Esophagus muscularis mucosa (tissue), 4 donors: Measurements from ENCODE around the gene CAPN11. TPM values are rescaled to one million over a fixed set of nuclear protein-coding genes. Genes with fewer than 3 reads are reported as not detected.

Source experiments
- DNase-seq: peaks from one replicate; pipeline ENCODE4 v3.0.0-alpha.2; 2017; ENCODE audit errors: extremely low spot score
- H3K27ac ChIP-seq, 4 donors: fragments of 200-600 bp; sonication (generic); replicated peaks in 1 of 4; 1 replicate in 3 of 4; 2 replicates in 1 of 4; pipeline ENCODE4 v1.5.1; 2016 to 2019; ENCODE audit warnings: mild to moderate bottlenecking in 1 of 4
- H3K27me3 ChIP-seq, 4 donors: fragments of 200-600 bp; sonication (generic); one replicate each; pipeline versions ENCODE4 v1.5.1 to v1.6.0; 2016 to 2019
- H3K36me3 ChIP-seq, 4 donors: fragments of 200-600 bp; sonication (generic); one replicate each; pipeline ENCODE4 v1.5.1; 2016 to 2019
- H3K4me1 ChIP-seq, 4 donors: fragments of 200-600 bp; sonication (generic); one replicate each; pipeline ENCODE4 v1.5.1; 2016 to 2019
- H3K4me3 ChIP-seq, 4 donors: fragments of 200-600 bp; sonication (generic); 1 replicate in 2 of 4; 2 replicates in 2 of 4; pipeline ENCODE4 v1.5.1; 2016 to 2019; ENCODE audit warnings: mild to moderate bottlenecking in 4 of 4, moderate library complexity in 1 of 4
- H3K9me3 ChIP-seq, 4 donors: fragments of 200-600 bp; sonication (generic); 1 replicate in 3 of 4; 2 replicates in 1 of 4; pipeline ENCODE4 v1.5.1; 2016 to 2019
- CTCF ChIP-seq, 3 experiments: fragments of 200-600 bp in 2 of 3; fragments of 450-650 bp in 1 of 3; sonication (generic) in 2 of 3; IDR thresholded peaks; one replicate each; pipeline ENCODE4 v1.5.1; 2017 to 2019; ENCODE audit warnings: antibody characterized with exemption in 3 of 3, mild to moderate bottlenecking in 2 of 3, moderate library complexity in 1 of 3
- EP300 ChIP-seq: sonication (generic); formaldehyde crosslinking; IDR thresholded peaks from one replicate; pipeline ENCODE4 v1.6.1; 2017; ENCODE audit warnings: antibody characterized with exemption
- POLR2A ChIP-seq: fragments of 450-650 bp; IDR thresholded peaks from one replicate; pipeline ENCODE4 v1.6.1; 2017; ENCODE audit warnings: antibody characterized with exemption, moderate library complexity, mild to moderate bottlenecking, low read depth
- POLR2AphosphoS5 ChIP-seq, 2 donors: sonication (generic); formaldehyde crosslinking; IDR thresholded peaks; one replicate each; pipeline ENCODE4 v1.6.1; 2017; ENCODE audit warnings: antibody characterized with exemption in 2 of 2
- WGBS: methylation state at CpG from one replicate; pipeline ENCODE4 v1.1.5; 2018; 5-methylcytosine and 5-hydroxymethylcytosine counted together
- intact Hi-C: fragments of 100-400 bp; cut with DNase I; formaldehyde crosslinking; loops from one replicate; pipeline ENCODE4 v1.15.1; 2023
- total RNA-seq, 4 donors: library from RNA; depleted of rRNA; stranded (reverse); fragments of >200 nt; gene quantifications; one replicate each; pipeline versions ENCODE4 v1.1.0 to v1.2.1, GENCODE V29; 2016

The CAPN11 gene
- total RNA-seq, 4 donors from 2014 or later, result 0.39 to 0.83 (median 0.50) TPM; not detected in 1

DNA sequence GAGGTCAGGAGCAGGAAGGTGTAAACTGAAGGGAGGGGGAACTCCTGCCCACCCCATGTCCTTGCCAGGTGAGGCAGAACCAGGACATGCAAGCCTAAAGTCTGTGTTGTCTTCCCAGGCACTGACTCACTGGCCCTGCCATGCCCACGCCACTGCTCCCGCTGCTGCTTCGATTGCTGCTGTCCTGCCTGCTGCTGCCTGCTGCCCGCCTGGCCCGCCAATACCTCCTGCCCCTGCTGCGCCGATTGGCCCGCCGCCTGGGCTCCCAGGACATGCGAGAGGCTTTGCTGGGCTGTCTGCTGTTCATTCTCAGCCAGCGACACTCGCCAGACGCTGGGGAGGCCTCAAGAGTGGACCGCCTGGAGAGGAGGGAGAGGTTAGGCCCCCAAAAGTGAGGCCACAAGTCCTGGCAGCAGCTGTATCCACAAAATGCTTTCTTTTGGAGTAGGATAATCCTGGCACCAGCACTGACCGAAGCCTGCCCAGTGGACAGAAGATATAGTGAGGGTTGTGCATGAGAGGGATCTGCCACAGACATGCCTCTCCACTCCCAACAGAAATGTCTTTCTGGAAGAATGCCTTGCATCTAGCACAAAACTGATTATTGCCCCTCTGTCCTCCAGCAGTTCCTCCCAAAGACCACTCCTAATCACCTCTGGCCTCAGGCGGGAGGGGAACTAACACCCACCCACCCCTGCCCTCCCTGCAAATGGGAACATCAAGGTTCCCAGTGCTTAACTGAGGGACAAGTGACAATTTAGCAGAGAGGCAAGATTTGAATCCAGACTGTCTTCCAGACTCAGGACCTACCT lies 58.9 kb downstream of the CAPN11 start:
- Histone ChIP-seq H3K4me3 (no peak overlapping the region), H3K27me3 (no peaks in the 10 kb centered on the region), H3K9me3 (no peaks in the 10 kb centered on the region), H3K4me1 (peaks cover 51 to 67% (median 66%) of the 10 kb centered on the region in 4 donors), H3K27ac (peak overlapping the region; percentile 95 to 98 (median 96)), H3K36me3 (no peaks in the 10 kb centered on the region)
- WGBS, result 75% methylated on average over 11 of the region's 16 CpGs
- no peak for DNase-seq
- intact Hi-C loops, result loop anchor here (5.0 kb wide), 1 partner anchor 40 kb away; no protein-coding TSS in a partner anchor
- TF ChIP-seq EP300 (no peak), CTCF (IDR thresholded peaks at IDR 0.05) (no peak), POLR2A (no peak), POLR2AphosphoS5 (IDR thresholded peaks at IDR 0.05) (peak; percentile 6 to 30)

GRCh38 chr6:44219053-44219814 lies 60.6 kb downstream of the CAPN11 start:
- H3K4me1 ChIP-seq, result peaks cover 59 to 83% (median 78%) of the 10 kb centered on the region in 4 donors
- intact Hi-C loops, result loop anchor here (5.0 kb wide), 1 partner anchor 42 kb away; no protein-coding TSS in a partner anchor

GRCh38 chr6:44219815-44220784 lies 61.5 kb downstream of the CAPN11 start:
- intact Hi-C loops, result loop anchor here (5.0 kb wide), 1 partner anchor 43 kb away; no protein-coding TSS in a partner anchor
- Histone ChIP-seq H3K36me3 (no peaks in the 10 kb centered on the region), H3K9me3 (no peaks in the 10 kb centered on the region), H3K27me3 (no peaks in the 10 kb centered on the region), H3K4me1 (peaks cover 68 to 92% (median 87%) of the 10 kb centered on the region in 4 donors), H3K27ac (peak overlapping the region; percentile 95 to 98 (median 96)), H3K4me3 (peak overlapping the region; percentile 62 to 75 (median 68))
- DNase-seq, result no peak
- no peak for TF ChIP-seq POLR2AphosphoS5 (IDR thresholded peaks at IDR 0.05)
- no peak for TF ChIP-seq EP300
- TF ChIP-seq CTCF (IDR thresholded peaks at IDR 0.05), result no peak
- no peak for TF ChIP-seq POLR2A
- 83% methylated on average over 18 of the region's 28 CpGs for WGBS

More at GRCh38 chr6:44219053-44219814, 60.6 kb downstream of the CAPN11 start:
- Histone ChIP-seq H3K36me3 (no peaks in the 10 kb centered on the region), H3K27me3 (no peaks in the 10 kb centered on the region), H3K9me3 (no peaks in the 10 kb centered on the region), H3K27ac (peak overlapping the region; percentile 95 to 98 (median 96)), H3K4me3 (peak overlapping the region; percentile 62 to 75 (median 68))
- DNase-seq, result peak; percentile 95
- 7% methylated on average over 13 of the region's 45 CpGs for WGBS
- TF ChIP-seq EP300 (no peak), CTCF (IDR thresholded peaks at IDR 0.05) (no peak), POLR2A (peak; percentile 53), POLR2AphosphoS5 (IDR thresholded peaks at IDR 0.05) (peak; percentile 83 to 92)

GRCh38 chr6:44220913-44221290 lies 62.3 kb downstream of the CAPN11 start:
- no peaks in the 10 kb centered on the region for H3K27me3 ChIP-seq
- intact Hi-C loops, result no loop called here
- no peaks in the 10 kb centered on the region for H3K9me3 ChIP-seq
- peak overlapping the region; percentile 95 to 98 (median 96) for H3K27ac ChIP-seq
- WGBS, result 69% methylated on average over 4 of the region's 4 CpGs
- no peak for DNase-seq
- peak overlapping the region in 3 of 4 donors; percentile 3 to 75 (median 75) for H3K4me3 ChIP-seq
- H3K4me1 ChIP-seq, result peaks cover 76 to 100% (median 94%) of the 10 kb centered on the region in 4 donors
- no peaks in the 10 kb centered on the region for H3K36me3 ChIP-seq
- TF ChIP-seq EP300, result no peak
- TF ChIP-seq POLR2A, result no peak
- TF ChIP-seq CTCF (IDR thresholded peaks at IDR 0.05), result no peak
- TF ChIP-seq POLR2AphosphoS5 (IDR thresholded peaks at IDR 0.05), result no peak
